Astrocyte of the cerebellum (primary cell): Measurements from ENCODE around the gene RPH3AL.

Experiments used
- DNase-seq: peaks from one replicate; pipeline ENCODE4 v3.0.0-alpha.2; 2011; ENCODE audit warnings: low read depth
- H3K4me3 ChIP-seq: 2 replicates; pipeline ENCODE4 v1.5.1; 2011; ENCODE audit warnings: mild to moderate bottlenecking, low read depth, low read length, moderate library complexity
- CTCF ChIP-seq: IDR thresholded peaks from 2 replicates; pipeline ENCODE4 v1.5.1; 2012; ENCODE audit warnings: low read length, low read depth, moderate library complexity, mild to moderate bottlenecking; ENCODE audit errors: missing control alignments
- in situ Hi-C: cut with HindIII; loops from 2 replicates; pipeline ENCODE4 v1.10.0; 2017; ENCODE audit warnings: low sequenced_read_pairs

Gene RPH3AL

GRCh38 chr17:162689-163088, 189.9 kb downstream of the RPH3AL start:
- TF ChIP-seq CTCF: no peak
- no peak overlapping the region for H3K4me3 ChIP-seq
- DNase-seq: no peak
- in situ Hi-C loops: no loop called here
